ENCODE data around the gene OPRL1.

OPRL1 gene

GRCh38 chr20:64049878-64050260 lies 30.0 kb upstream of the OPRL1 start (continued):
- peak; percentile 32; the same call in 1 of the 2 replicates for TF ChIP-seq ZBTB20 (tag by site-specific recombination; IDR thresholded peaks at IDR 0.05)
- peak; percentile 27; the same call in 1 of the 2 replicates for TF ChIP-seq ZSCAN30 (tag by site-specific recombination; IDR thresholded peaks at IDR 0.05)
- no peak for TF ChIP-seq ZBTB6 (tag by site-specific recombination; IDR thresholded peaks at IDR 0.05)
- no peak for TF ChIP-seq PRDM2 (tag by site-specific recombination; IDR thresholded peaks at IDR 0.05; ENCODE audit: borderline replicate concordance)
- TF ChIP-seq ZNF426 (tag by site-specific recombination; IDR thresholded peaks at IDR 0.05), result no peak
- no peak for TF ChIP-seq ZNF677 (tag by site-specific recombination; IDR thresholded peaks at IDR 0.05)
- TF ChIP-seq ZNF521 (tag by site-specific recombination; IDR thresholded peaks at IDR 0.05), result no peak
- no peak for TF ChIP-seq ZBTB44 (tag by site-specific recombination; IDR thresholded peaks at IDR 0.05)

GRCh38 chr20:64050261-64051032 lies 29.4 kb upstream of the OPRL1 start:
- peaks cover 6% of the 10 kb centered on the region for H3K4me1 ChIP-seq (ENCODE audit: control insufficient read depth, insufficient read depth, low read length)
- peaks cover 0 to 5% of the 10 kb centered on the region in 2 experiments; a peak in 1 of 3 replicates for H3K36me3 ChIP-seq (ENCODE audit: control insufficient read depth in 2 of 2, insufficient read depth in 1 of 2, low read length in 2 of 2)
- ChIA-PET POLR2A (interaction anchor here (0.9 kb wide), 1 partner anchor 11 kb away, joined by 3 read pairs; no protein-coding TSS in a partner anchor), CTCF (interaction anchor here (1.3 kb wide), 1 partner anchor 11 kb away, joined by 7 read pairs; no protein-coding TSS in a partner anchor)
- H3K27ac ChIP-seq (ENCODE audit: extremely low read depth, low read depth, low read length), result 0 out of 2 replicates have a peak overlapping the region, but pooled peaks have one; percentile 22
- H3K4me3 ChIP-seq (ENCODE audit: low read depth, low read length), result no peak overlapping the region
- H3K9me3 ChIP-seq (ENCODE audit: control insufficient read depth, insufficient read depth, low read depth, low read length), result no peaks in the 10 kb centered on the region
- peak; percentile 58 for TF ChIP-seq ZNF335 (tag by site-specific recombination; conservative IDR thresholded peaks at IDR 0.05)
- peak; percentile 97 for TF ChIP-seq ZNF692 (tag by site-specific recombination; IDR thresholded peaks at IDR 0.05)
- no peak for TF ChIP-seq ZNF394 (tag by site-specific recombination; IDR thresholded peaks at IDR 0.05; ENCODE audit: borderline replicate concordance)
- peak; percentile 22; the same call in 1 of the 2 replicates for TF ChIP-seq CTCF (tag by site-specific recombination; IDR thresholded peaks at IDR 0.05)
- no peak for TF ChIP-seq GLI2 (tag by site-specific recombination; IDR thresholded peaks at IDR 0.05; ENCODE audit: borderline replicate concordance, low read depth)
- peak; percentile 36; the same call in 1 of the 2 replicates for TF ChIP-seq ZIC2 (tag by site-specific recombination; IDR thresholded peaks at IDR 0.05)
- no peak for TF ChIP-seq ZNF223 (tag by site-specific recombination; IDR thresholded peaks at IDR 0.05)
- TF ChIP-seq HOXD13 (CRISPR knock-in tag; IDR thresholded peaks at IDR 0.05; ENCODE audit: borderline replicate concordance), result no peak
- TF ChIP-seq ZBTB10 (tag by site-specific recombination; IDR thresholded peaks at IDR 0.05), result peak; percentile 24; the same call in 1 of the 2 replicates
- peak; percentile 68 for TF ChIP-seq GLIS1 (tag by site-specific recombination; IDR thresholded peaks at IDR 0.05)
- peak; percentile 96 for TF ChIP-seq ZFP69B (tag by site-specific recombination; IDR thresholded peaks at IDR 0.05)
- no peak for TF ChIP-seq ZNF133 (tag by site-specific recombination; IDR thresholded peaks at IDR 0.05)

Measured in HEK293 (cell line).